WTC11 (cell line): ENCODE results near the gene NECTIN3. TPM values are rescaled to one million over a fixed set of nuclear protein-coding genes. Genes with fewer than 3 reads are reported as not detected.

Experiments
- ATAC-seq: fragments of 200-7000 bp; cut with Tn5 transposase; 2 replicates; pipeline ENCODE4 v1.10.0; 2021; ENCODE audit warnings: mild to moderate bottlenecking, moderate library complexity
- CTCF ChIA-PET: fragments of 300-600 bp; sonication (Branson Sonifier 250); formaldehyde crosslinking; loops from one replicate; lab custom pipeline; 2021; ENCODE audit warnings: antibody characterized with exemption; lab: Charles Lee
- POLR2A ChIA-PET: fragments of 350-600 bp; sonication (Branson Sonifier 250); formaldehyde crosslinking; loops from one replicate; lab custom pipeline; 2021; ENCODE audit warnings: antibody characterized with exemption; lab: Charles Lee
- DNase-seq: peaks from one replicate; pipeline ENCODE4 v3.0.0; 2021; ENCODE audit warnings: low spot score
- H3K27ac Mint-ChIP-seq: 2 replicates; pipeline ENCODE4 v1.8.0; 2021; ENCODE audit warnings: mixed read lengths
- H3K27me3 Mint-ChIP-seq: 2 replicates; pipeline ENCODE4 v1.8.0; 2021; ENCODE audit warnings: low read depth, mild to moderate bottlenecking, moderate library complexity, mixed read lengths
- H3K36me3 Mint-ChIP-seq: 2 replicates; pipeline ENCODE4 v1.8.0; 2021; ENCODE audit warnings: mixed read lengths
- H3K4me1 Mint-ChIP-seq: 2 replicates; pipeline ENCODE4 v1.8.0; 2022; ENCODE audit warnings: mixed read lengths
- H3K4me3 Mint-ChIP-seq: 2 replicates; pipeline ENCODE4 v1.8.0; 2021; ENCODE audit warnings: mild to moderate bottlenecking, moderate library complexity, mixed read lengths
- H3K9me3 Mint-ChIP-seq: 2 replicates; pipeline ENCODE4 v1.8.0; 2021; ENCODE audit warnings: mixed read lengths
- AFF4 ChIP-seq: sonication (generic); formaldehyde crosslinking; IDR thresholded peaks from 2 replicates; pipeline ENCODE4 v1.8.1; 2023; ENCODE audit warnings: mild to moderate bottlenecking, missing genetic modification reagents, borderline replicate concordance
- ATF3 ChIP-seq: sonication (generic); formaldehyde crosslinking; conservative IDR thresholded peaks from 2 replicates; pipeline ENCODE4 v1.8.1; 2022; ENCODE audit warnings: mild to moderate bottlenecking, missing genetic modification reagents
- CDX4 ChIP-seq: fragments of 250-450 bp; sonication (Bioruptor Pico); IDR thresholded peaks from 2 replicates; pipeline ENCODE4 v1.9.0; 2021; ENCODE audit warnings: moderate library complexity, mild to moderate bottlenecking, inconsistent platforms, borderline replicate concordance
- E2F1 ChIP-seq: sonication (generic); formaldehyde crosslinking; IDR thresholded peaks from 2 replicates; pipeline ENCODE4 v1.8.0; 2022; ENCODE audit warnings: mild to moderate bottlenecking, missing genetic modification reagents
- ELF4 ChIP-seq: sonication (generic); formaldehyde crosslinking; IDR thresholded peaks from 2 replicates; pipeline ENCODE4 v1.8.1; 2022; ENCODE audit warnings: low read depth, mild to moderate bottlenecking, moderate library complexity, missing genetic modification reagents
- GABPB1 ChIP-seq: sonication (generic); formaldehyde crosslinking; IDR thresholded peaks from 2 replicates; pipeline ENCODE4 v1.8.1; 2023; ENCODE audit warnings: mild to moderate bottlenecking, missing genetic modification reagents
- GRHL2 ChIP-seq: fragments of 250-450 bp; sonication (Bioruptor Pico); IDR thresholded peaks from 2 replicates; pipeline ENCODE4 v1.8.0; 2022; ENCODE audit warnings: mild to moderate bottlenecking, moderate library complexity; ENCODE audit not compliant: insufficient replicate concordance, severe bottlenecking
- IRF2 ChIP-seq: sonication (generic); formaldehyde crosslinking; IDR thresholded peaks from 2 replicates; pipeline ENCODE4 v1.8.0; 2022; ENCODE audit warnings: low read depth, missing genetic modification reagents, borderline replicate concordance
- JAZF1 ChIP-seq: fragments of 250-450 bp; sonication (Bioruptor Pico); IDR thresholded peaks from 2 replicates; pipeline ENCODE4 v1.9.0; 2021; ENCODE audit warnings: moderate library complexity, mild to moderate bottlenecking, inconsistent platforms
- ZBTB21 ChIP-seq: sonication (generic); formaldehyde crosslinking; IDR thresholded peaks from 2 replicates; pipeline ENCODE4 v1.8.1; 2023; ENCODE audit warnings: mild to moderate bottlenecking, missing genetic modification reagents, borderline replicate concordance
- ZNF138 ChIP-seq: sonication (generic); formaldehyde crosslinking; conservative IDR thresholded peaks from 2 replicates; pipeline ENCODE4 v1.8.1; 2022; ENCODE audit warnings: mild to moderate bottlenecking, moderate library complexity, missing genetic modification reagents
- ZNF219 ChIP-seq: sonication (generic); formaldehyde crosslinking; IDR thresholded peaks from 2 replicates; pipeline ENCODE4 v1.8.0; 2023; ENCODE audit warnings: missing genetic modification reagents, mild to moderate bottlenecking, borderline replicate concordance
- ZNF281 ChIP-seq: sonication (generic); formaldehyde crosslinking; IDR thresholded peaks from 2 replicates; pipeline ENCODE4 v1.8.0; 2023; ENCODE audit warnings: mild to moderate bottlenecking, missing genetic modification reagents
- ZNF416 ChIP-seq: fragments of 250-450 bp; sonication (Bioruptor Pico); IDR thresholded peaks from 2 replicates; pipeline ENCODE4 v1.9.0; 2021; ENCODE audit warnings: mild to moderate bottlenecking, inconsistent platforms
- ZNF423 ChIP-seq: fragments of 250-450 bp; sonication (Bioruptor Pico); IDR thresholded peaks from 2 replicates; pipeline ENCODE4 v2.1.2; 2022; ENCODE audit warnings: mild to moderate bottlenecking, moderate library complexity
- ZNF425 ChIP-seq: fragments of 250-450 bp; sonication (Bioruptor Pico); conservative IDR thresholded peaks from 2 replicates; pipeline ENCODE4 v1.9.0; 2021; ENCODE audit warnings: mild to moderate bottlenecking
- total RNA-seq: library from RNA; stranded (reverse); gene quantifications from 3 replicates; pipeline ENCODE4 v1.2.3, GENCODE V29; 2021

Gene NECTIN3
- total RNA-seq, 1 experiment from 2014 or later = 24.8 TPM

- no peak for TF ChIP-seq ZNF281 (CRISPR knock-in tag)
- TF ChIP-seq JAZF1 = no peak
Measured at GRCh38 chr3:111076732-111077131, 5.1 kb downstream of the NECTIN3 start (continued).

GRCh38 chr3:111077369-111077768 is 5.8 kb downstream of the NECTIN3 start:
- H3K36me3 Mint-ChIP-seq = no peaks in the 10 kb centered on the region
- POLR2A ChIA-PET = no interaction called here
- H3K9me3 Mint-ChIP-seq = no peaks in the 10 kb centered on the region
- ATAC-seq = no peak
- peaks cover 58% of the 10 kb centered on the region for H3K4me1 Mint-ChIP-seq
- DNase-seq = no peak
- CTCF ChIA-PET = no interaction called here
- H3K27ac Mint-ChIP-seq = no peak overlapping the region
- TF ChIP-seq ZNF416 (CRISPR knock-in tag) (no peak), GABPB1 (CRISPR knock-in tag) (no peak), ZBTB21 (CRISPR knock-in tag) (no peak), AFF4 (CRISPR knock-in tag) (no peak), IRF2 (CRISPR knock-in tag) (no peak), E2F1 (no peak), GRHL2 (CRISPR knock-in tag) (no peak), ELF4 (CRISPR knock-in tag) (no peak), ZNF423 (CRISPR knock-in tag) (no peak), CDX4 (CRISPR knock-in tag) (no peak), ZNF425 (CRISPR knock-in tag) (no peak), ATF3 (CRISPR knock-in tag) (no peak), ZNF138 (CRISPR knock-in tag) (no peak), ZNF219 (CRISPR knock-in tag) (no peak)
- TF ChIP-seq, all 79 proteins: peak for 0
- H3K27me3 Mint-ChIP-seq = no peaks in the 10 kb centered on the region
- no peak overlapping the region for H3K4me3 Mint-ChIP-seq
